NCI-H1694 (cell line): ENCODE measurements around the gene NIPA2.

Source experiments
- DNase-seq: peaks from one replicate; lab custom pipeline; 2025; lab: John Stamatoyannopoulos, UW

The NIPA2 gene

GRCh38 chr15:22902981-22903380 is 64.5 kb downstream of the NIPA2 start:
- no peak for DNase-seq

GRCh38 chr15:22903427-22903826 is 65.0 kb downstream of the NIPA2 start:
- DNase-seq = no peak

GRCh38 chr15:22903961-22904534 is 65.6 kb downstream of the NIPA2 start:
- DNase-seq = no peak

GRCh38 chr15:22904736-22905135 is 66.3 kb downstream of the NIPA2 start:
- peak; percentile 27 for DNase-seq

- no peak for DNase-seq
Measured at GRCh38 chr15:22907161-22907950, 68.9 kb downstream of the NIPA2 start.

GRCh38 chr15:22908830-22909229 is 70.4 kb downstream of the NIPA2 start:
- no peak for DNase-seq

- DNase-seq = no peak
Measured at GRCh38 chr15:22911306-22911705, 72.8 kb downstream of the NIPA2 start.

GRCh38 chr15:22912256-22912655 is 73.8 kb downstream of the NIPA2 start:
- DNase-seq = no peak

GRCh38 chr15:22913646-22914380 is 75.3 kb downstream of the NIPA2 start:
- no peak for DNase-seq

- DNase-seq = no peak
Measured at GRCh38 chr15:22915866-22916515, 77.5 kb downstream of the NIPA2 start.

- DNase-seq = no peak
Measured at GRCh38 chr15:22916606-22917350, 78.3 kb downstream of the NIPA2 start.

GRCh38 chr15:22917556-22917955 is 79.1 kb downstream of the NIPA2 start:
- DNase-seq = no peak
